GM19438 (cell line): ENCODE results near the gene HTR7.
"Not testable (repeated sequence)": the region's sequence is repeated elsewhere in the genome, so short reads cannot be mapped to it uniquely, and the experiment has no call there.

Experiments
- ATAC-seq: cut with Tn5 transposase; IDR thresholded peaks from one replicate; pipeline ENCODE4 v1.9.1; 2021; ENCODE audit warnings: low read depth; ENCODE audit not compliant: unreplicated experiment

The HTR7 gene

DNA sequence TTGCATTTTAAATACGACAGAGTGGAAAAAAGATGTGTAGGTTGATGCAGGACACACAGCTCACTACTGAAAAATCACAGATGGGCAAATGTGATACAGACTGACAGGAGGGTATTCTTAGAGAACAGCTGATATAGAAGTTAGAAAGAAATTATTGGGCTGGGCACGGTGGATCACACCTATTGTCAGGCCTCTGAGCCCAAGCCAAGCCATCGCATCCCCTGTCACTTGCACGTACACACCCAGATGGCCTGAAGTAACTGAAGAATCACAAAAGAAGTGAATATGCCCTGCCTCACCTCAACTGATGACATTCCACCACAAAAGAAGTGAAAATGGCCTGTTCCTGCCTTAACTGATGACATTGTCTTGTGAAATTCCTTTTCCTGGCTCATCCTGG is 50.7 kb downstream of the HTR7 start:
- ATAC-seq: not testable (repeated sequence)

DNA sequence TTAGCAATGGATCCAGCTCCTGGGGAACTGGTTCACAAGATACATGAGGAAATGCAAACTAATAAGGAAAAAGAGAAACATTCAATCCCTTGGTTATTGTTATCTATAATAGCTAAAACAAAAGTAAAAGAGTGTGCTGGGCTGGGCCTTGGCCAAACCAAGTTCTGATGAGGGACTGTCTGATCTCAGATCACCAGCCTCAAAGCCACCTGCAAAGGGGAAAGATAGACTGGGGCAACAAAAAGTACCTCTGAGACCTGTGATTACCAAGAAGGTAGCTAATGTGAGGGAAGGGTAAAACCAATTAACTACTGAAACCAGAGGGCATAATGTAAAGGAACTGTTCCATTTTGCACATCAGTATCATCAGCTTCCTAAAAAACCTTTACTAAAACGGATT is 51.2 kb downstream of the HTR7 start:
- no peak for ATAC-seq

DNA sequence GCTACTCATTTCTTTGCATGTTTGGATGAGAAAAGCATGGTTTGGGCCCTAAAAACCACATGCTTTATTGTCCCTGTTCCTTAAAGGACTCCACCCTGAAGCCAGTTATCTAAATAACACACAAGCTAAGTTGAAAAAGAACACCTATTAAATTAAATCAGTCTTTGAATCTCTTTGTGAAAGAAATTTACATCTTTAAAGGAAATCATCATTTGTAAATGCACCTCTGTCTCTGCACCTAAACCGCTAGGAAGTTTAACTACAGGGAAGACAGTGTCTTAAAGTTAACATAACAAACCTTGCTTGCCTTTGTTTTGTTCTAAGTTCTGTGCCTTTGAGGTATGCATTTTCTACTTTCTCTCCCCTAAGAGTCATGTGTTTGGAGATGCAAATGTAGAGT is 52.6 kb downstream of the HTR7 start:
- no peak for ATAC-seq

DNA sequence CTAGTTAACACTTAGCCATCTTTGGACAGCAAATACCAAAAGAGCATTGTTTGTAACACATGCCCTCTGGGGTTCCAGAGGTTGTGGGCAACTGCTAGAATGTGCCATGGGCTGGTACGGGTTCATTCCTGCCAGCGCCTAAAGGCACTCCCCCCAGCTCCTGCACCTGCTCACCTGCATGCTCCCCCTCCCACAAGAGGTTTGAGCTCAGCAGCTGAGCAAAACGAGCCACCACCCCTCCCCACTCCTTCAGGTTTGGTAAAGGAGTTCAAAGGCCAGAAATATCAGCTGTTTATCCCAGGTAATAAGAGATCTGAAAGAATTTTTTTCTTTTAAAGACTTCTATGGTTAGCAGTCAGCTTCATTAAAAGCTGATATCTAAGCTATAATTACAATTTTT is 53.5 kb downstream of the HTR7 start:
- no peak for ATAC-seq

DNA sequence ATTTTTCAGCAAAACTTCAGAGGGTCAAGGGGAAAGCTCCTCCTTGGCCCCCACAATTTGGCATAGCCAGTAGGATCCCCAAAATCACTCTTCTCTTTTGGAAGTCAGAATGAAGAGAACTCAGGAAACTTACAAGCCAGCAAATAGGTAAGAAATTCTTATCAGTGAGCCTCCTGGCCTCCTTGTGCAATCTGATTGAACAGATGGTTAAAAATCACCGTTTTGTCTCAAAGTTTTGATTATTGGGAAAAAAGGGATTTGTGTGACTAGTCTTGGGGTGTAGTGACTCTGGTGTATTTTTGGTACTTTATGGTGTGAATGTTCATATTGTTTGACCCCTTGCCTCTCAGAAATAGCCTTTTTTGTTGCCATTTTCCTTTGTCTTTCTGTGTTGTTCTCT is 56.2 kb downstream of the HTR7 start:
- ATAC-seq: no peak

DNA sequence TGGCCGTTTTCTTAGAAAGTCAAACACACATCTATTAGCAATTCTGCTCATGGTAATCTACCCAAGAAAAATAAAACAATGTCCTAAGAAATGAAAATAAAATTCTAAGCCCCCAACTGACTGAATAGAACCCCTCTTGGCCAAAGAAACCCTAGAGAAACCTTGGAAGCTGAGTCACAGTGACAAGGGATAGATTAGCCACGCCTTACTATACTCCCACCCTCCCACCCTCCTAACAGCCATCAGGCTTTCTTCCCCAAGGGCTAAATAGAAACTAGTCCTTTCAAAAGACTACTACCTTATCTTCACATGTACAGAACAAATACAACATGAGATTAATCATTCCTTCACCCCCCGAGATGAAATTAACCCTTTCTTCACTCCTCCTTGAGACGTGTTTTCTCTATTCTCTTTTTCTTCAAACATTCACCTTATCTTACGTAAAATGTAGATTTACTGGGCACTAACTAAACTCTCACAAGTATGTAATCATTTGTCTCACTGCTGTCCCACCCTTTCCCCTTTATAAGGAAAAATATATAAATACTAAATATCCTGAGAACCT is 57.5 kb downstream of the HTR7 start:
- ATAC-seq: no peak

DNA sequence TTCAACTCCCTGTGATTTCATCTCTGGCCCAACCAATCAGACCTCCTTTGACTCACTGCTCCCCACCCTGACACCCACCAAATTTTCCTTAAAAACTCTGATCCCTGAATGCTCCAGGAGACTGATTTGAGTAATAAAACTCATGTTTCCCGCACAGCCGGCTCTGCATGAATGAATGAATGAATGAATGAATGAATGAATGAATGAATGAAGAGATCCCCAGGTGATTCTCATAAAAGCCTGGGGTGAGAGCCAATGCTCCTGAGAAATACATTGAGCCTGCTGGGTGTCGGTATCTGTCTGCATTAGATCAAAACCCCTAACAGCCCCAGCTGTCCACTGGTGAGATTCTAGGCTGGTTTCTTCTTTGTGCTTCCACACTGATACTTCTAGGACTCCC is 58.7 kb downstream of the HTR7 start:
- no peak for ATAC-seq

DNA sequence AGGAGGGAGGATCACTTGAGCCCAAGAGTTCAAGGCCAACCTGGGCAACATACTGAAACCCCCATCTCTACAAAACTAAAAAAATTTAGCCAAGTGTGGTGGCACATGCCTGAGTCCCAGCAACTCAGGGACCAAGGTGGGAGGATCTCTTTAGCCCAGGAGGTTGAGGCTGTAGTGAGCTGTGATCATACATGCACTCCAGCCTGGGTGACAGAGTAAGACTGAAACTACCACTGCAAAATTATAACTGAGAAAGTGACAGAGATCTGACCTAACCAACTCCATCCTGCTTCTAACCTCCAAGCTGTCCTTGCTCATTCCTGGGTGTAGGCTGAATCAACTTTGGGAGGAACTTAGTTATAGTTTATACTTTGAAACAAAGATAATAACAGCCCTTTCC is 59.4 kb downstream of the HTR7 start:
- ATAC-seq: no peak

DNA sequence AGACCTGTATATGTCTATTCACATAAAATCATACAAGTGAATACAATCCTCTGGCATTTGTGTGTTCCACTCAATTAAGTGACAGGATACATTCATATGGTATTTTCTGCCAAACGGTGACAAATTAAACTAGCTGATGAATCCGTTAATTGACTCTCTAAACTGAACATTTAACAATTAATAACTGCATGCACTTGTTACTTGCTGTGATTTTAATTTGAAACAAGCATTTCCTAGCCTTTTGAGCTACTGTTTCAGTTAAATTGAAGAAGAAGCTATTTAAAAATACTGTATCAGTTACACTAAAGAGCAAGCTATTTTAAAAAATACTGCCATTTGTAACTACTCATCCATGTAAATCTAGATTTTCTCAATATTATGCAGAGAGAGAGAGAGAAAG is 67.4 kb downstream of the HTR7 start:
- no peak for ATAC-seq

DNA sequence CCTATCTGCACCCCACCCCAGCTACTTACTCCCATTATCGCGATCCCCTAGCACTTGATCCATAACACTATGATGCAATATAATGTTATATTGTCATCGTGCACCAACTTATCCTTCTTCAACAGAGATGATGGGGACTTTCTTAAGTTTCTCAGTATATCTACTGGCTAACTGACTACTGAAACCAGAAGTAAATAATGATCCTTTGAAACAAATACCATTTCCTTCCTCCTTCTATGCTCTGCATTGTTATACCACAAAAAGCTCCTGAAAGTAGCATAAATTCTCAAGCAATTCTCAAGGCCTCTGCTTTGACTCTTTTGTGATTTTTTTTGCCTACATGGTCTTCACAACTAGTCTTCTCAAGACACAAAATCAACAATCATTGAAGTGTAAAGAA is 68.9 kb downstream of the HTR7 start:
- ATAC-seq: peak; percentile 89

DNA sequence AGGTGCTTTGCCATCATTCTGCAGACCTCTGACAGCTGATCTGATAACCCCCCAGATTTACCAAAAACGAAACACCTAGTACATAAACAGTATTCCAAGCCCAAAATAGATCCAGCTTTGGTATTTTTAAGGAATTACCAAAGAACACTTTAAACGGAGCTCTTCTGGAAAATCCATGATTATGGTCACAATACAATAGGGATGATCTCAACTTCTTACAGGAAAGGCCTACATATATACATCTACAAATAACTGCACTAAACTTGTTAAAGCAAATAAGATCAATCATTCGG is 69.7 kb downstream of the HTR7 start:
- no peak for ATAC-seq

DNA sequence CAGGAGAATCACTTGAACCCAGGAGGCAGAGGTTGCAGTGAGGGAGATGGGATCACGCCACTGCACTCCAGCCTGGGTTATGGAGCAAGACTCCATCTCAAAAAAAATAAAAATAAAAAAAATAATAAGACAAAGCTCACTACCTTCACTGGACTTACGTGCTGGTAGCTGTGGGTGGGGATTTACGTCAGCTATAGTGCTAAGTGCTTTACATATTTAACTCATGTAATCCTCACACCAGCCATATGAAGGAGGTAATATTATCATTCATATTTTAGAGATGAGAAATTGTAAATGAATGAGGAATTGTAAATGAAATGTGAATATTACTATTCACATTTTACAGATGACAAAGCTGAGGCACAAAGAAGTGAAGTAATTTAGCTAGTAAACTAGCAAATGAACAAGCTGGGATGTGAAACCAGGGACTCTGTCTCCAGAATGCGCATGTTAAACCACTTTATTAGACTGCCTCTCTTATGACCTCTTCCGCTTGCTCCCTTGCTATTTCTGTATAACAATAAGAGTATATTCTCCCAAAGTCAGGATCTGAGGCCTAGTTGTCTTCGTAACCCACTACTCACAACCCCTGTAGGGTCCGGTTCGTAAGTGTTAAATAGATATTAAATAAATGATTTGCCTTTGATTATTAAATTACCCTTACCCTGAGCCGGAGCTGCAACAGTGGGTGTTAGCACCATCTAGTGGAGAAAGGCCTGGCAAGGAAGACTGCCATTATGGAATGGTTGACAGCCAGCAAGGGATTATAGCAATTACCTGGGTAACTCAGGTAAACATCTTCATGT is 70.2 kb downstream of the HTR7 start:
- no peak for ATAC-seq

DNA sequence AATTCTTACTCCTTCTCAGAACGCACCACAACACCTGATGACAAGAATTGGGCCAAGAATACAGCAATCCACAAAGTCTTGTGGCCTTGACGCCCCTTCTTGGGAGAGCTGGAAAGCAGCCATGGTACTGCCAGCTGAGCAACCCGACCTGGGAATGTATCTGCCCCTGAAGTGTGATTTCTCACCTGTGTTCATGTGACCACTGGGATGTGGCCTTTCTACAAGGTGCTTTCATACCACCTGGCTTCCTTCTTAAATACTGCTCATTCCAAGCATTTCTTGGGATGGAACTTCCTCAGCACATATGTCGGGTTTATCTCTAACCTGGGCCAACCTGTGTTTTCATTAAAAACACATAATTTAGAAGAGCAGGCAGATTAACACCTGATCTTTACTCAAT is 72.1 kb downstream of the HTR7 start:
- no peak for ATAC-seq

DNA sequence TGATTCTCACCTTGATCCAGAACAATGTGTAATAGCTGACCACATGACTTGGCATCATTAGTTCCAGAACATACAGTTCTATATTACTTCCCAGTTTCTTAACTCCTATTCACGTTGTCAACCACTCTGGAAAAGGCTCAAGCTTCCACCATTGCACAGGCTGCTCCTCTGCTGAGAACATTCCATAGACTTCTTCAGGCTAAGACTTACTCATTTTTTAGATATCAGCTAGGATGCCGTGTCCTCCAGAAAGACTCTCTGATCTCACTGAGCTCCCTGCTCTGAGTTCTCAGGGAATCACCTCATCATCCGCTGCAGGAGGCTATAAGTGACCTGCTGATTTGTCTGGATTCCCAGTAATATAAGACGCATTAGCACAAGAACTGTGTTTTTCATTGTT is 73.1 kb downstream of the HTR7 start:
- no peak for ATAC-seq

DNA sequence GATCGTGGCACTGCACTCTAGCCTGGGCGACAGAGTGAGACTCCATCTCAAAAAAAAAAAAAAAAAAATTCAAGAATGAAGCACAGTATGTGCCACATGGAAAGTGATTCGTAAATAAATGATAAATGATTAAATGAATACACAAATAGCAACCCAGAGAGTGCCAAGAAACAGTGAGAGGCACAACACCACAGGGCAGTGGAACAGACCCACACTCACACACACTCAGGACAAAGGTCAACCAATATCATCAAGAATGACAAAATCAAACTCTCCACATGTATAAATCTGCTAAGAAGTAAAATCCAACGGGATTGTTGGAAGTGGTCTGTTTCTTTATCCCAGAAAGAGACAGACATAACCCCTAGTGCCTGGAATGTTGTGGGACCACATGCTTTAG is 77.4 kb downstream of the HTR7 start:
- no peak for ATAC-seq

DNA sequence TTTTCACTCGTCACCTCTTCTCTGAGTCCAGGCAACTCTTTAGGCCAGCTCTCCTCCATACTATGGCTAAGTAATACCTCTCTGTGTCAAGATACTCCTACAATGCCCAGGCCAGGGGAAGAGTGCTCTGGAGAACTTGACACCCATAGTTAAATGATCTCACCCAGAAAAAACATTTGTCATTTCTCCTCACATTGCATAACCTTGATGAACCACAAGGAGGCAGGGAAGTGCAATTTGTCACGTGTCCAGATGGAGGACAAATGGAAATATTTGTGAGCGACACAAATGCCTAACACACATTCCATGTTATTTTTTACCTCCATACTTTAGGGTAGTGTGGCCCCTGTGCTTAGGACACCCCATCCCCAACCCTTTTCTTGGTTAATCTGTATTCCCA is 78.3 kb downstream of the HTR7 start:
- ATAC-seq: no peak

DNA sequence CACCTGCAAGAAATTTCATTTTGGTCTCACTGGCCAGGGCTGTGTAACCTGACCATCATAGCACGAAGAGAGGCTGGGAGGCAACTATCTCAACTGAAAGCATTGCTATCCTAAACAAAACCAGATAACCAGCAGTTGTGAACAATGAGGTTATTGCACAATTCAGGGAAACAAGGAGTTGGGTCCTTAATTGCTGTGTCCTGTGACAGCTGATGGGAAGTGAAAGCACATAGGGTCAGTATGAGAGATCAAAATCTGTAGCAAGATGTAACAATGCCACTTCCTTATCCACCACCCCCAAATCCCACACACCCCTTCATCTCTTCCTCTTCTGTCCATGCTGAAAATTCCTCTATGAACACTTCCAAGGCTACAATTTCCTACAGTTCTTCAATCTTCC is 80.2 kb downstream of the HTR7 start:
- ATAC-seq: no peak

DNA sequence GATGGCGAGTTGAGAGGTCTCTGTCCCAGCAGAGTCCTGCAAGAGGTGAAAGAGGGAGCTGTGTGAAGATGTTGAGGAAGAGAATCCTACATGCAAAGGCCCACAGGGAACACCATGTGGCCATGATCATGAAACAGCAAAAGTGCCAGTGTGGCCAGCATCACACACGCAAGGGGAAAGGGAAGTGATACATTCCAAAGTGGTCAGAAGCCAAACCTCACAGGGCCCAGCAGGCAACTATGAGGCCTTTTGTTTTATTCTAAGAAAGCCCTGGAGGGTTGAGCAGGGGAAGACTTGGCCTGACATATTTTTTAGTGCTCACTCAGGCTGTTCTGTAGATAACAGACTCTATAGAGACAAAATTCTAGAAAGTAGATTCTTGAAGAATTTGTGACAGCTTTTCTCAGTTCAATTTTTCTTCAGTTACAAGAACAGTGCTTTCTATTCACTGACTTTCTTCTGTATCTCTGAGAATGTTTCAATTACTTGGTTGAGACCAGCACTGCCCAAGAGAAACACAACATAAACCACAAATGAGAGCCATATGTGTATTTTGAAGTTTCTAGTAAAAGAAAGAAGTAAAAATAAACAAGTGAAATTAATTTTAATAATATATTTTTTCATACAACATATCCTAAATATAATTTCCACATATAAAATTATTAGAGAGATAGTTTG is 82.3 kb downstream of the HTR7 start:
- ATAC-seq: peak; percentile 56

DNA sequence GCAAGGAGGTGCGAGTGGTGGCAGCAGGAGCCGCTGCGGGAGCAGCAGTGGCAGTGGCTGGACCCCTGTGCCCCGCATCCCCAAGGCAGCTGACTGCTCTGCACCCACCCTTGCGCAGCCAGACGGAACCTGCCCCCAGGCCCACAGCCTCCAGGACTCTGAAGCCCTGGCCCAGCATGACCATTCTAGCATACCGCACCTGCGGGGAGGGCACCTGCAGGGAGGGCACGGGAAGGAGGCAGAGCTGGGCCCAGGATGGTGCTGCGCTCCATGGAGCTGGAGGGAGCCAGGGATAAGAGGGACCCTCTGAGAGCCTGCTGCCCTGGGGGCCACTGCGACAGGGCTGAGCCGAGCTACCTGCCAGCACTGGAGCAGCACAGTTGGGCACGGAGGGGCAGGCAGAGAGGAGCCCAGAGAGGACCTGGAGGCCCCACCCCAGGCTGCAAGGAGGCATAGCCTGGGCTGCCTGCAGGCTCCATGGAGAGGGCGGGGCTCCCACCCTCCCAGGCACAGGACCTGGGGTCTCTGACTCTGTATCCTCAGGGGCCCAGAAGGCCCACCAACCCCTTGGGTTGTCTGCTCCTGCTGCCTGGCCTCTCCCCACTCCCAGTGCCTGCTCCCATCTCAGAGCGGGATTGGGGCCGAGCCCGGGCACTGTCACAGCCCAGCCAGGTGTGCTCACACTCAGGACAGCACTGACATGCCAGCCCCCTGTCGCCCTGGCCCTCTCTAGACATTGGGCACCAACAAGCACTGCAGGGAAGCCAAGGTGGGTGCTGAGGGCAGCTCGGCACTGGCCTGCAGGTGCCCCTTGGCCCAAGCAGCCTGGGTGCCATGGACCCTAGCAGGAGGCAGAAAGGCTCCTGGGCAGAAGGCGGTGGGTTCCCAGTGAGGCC is 87.6 kb downstream of the HTR7 start:
- ATAC-seq: no peak

DNA sequence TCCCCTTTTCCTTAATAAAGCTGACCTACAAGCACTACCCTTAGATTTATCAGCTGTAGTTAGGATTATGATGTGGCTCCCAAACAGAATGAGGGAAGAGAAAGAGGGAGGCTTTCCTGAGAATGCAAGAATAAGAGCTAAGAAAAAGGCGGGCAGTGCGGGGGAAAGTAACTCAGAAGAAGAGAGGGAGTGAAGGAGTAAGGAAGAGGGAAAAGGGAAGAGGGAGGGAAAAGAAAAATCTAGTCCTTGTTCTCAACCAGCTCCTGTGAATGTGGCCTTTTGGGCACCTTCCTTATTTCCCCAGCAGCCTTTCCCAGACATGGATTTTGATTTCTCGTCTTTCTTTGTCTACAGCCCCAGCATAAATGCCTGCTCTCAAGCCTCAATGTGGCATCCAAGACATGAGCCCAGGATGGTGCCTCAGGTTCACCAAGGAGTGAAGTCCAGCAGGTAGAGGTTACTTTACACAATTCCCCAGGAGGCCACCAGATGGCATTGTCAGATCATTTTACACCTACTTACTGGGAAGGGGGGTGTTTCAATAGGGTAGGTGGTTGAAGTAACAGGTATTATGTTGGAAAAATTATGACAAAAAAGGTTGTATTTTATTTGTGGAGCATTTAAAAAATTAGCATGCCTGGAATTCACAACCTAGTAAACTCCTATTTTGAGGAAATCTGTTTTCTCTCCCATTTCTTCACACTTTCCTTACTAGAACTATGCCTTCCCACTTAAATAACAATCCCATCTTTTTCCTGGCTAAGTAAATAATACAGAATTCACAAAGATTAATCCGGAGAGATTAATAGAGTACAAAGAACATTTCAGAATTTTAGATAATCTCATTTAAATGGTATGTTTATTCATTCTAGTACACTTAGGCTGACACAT is 106.5 kb downstream of the HTR7 start:
- peak; percentile 72 for ATAC-seq
